HG02938 (cell line): ENCODE data around the gene IL36A.

ENCODE experiments used
- ATAC-seq: cut with Tn5 transposase; IDR thresholded peaks from one replicate; pipeline ENCODE4 v1.9.1; 2021; ENCODE audit warnings: mild to moderate bottlenecking, moderate library complexity; ENCODE audit not compliant: unreplicated experiment

The IL36A gene

DNA sequence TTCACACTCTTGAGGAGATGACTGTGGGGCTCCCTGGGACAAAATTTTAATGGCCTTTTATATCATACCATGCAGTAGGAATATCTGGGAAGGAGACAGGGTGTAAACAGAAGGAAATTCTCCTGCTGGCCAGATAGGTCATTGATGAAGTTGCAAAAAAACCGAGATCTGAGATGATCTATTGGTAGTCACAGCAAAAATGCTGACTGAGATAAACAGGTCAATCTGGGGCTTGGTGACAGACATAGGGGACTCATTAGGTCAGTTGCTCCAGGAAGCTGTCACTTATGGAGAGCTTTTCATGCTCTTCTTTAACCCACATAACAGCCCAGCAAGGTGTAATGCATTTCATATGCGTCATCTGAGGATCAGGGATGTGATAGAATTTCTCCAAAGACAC lies 2.6 kb upstream of the IL36A start:
- ATAC-seq, result no peak

DNA sequence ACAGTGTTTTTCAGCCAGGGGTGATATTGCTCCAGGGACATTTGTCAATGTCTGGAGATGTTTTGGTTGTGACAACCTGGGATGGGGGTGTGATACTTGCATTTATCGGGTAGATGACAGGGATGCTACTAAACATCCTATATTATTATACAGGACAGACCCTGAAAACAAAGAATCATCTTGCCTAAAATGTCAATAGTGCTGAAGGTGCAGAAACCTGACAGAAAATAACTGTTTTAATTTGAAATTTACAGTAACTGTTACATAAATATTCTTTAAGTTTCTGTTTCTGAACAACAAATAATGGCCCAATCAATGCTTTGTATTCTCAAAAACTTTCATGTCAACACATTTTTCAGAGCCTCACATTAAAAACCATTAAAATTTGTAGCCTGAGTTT lies 2.0 kb downstream of the IL36A start:
- no peak for ATAC-seq

DNA sequence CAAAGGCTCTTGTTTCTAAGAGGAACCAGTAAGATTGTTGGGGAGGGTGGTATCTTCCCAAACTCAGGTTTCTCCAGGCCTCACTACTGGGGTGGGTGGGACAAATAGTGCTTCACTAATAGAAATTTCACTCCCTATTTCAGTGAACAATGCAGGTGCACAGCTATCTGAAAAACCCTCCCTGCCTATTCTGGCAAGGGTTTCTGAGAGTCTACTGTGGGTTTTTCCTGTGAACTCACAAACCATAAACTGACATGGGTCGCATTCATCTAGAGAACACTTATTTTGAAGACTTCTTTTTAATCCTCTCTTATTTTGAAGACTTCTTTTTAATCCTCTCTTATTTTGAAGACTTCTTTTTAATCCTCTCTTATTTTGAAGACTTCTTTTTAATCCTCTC lies 4.4 kb downstream of the IL36A start:
- ATAC-seq, result no peak

DNA sequence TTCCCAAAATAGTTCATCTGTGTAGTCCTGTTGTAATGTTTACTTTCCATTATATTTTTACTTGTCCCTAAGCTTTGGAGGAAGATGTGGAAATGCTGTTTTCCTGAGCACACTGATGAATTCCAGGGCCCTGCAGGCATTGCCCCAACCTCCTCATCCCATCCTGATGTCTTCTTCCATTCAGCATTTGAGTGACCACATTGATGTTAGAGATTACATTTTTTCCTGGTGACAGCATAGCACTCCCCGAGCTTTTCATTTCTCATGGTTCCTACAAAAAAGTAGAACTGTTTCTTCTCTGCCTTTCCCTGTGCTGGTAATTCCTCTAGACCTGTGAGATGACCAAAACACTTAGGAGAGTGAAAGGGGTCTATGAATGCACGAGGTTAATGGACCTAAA lies 4.8 kb downstream of the IL36A start:
- no peak for ATAC-seq

DNA sequence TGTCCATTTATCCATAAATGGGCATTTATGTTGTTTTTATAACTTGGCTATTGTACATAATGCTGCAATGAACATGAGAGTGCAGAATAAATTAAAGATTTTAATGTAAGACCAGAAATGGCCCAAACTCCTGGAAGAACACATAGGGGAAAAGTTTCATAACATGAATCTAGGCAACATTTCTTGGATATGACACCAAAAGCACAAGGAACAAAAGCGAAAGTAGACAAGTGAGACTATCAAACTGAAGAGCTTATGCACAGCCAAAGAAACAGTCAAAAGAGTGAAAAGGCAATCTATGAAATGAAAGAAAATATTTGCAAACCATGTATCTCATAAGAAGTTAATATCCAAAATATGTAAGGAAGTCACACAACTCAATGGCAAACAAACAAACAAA lies 5.8 kb downstream of the IL36A start:
- ATAC-seq, result no peak

DNA sequence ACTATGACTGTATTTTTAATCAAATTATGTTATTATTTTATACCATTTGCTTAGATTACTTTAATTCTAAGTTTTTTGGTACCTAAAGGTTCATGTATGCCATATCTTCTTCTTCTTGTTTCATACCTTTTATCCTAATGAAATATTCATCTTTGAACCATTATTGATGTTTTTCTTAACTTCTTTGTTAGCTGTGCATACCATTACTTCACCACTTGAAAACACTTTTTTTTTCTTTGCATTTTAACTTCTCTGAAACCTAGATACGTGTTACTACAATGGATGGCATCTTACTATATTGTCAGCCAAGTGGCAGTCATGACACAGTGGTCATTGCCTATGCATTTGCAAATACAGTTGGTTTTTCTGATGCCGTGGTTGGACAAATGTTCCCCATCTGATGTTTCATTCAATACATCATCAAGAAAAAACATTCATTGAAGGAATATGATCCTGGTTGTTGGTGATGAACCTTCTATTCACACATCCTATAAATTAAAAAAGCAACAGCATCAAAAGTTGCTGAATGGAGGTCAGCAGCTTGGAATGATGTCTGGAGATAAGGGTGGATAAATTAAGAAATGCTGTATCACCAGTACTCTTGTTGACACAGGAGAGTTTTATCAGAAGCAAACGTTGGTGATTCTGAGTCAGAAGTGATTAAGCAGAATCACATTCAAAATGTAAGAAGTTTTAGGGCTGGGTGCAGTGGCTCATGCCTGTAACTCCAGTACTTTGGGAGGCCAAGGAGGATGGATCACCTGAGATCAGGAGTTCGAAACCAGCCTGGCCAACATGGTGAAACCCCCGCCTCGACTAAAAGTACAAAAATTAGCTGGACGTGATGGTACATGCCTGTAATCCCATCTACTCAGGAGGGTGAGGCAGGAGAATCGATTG lies 7.4 kb downstream of the IL36A start:
- no peak for ATAC-seq

DNA sequence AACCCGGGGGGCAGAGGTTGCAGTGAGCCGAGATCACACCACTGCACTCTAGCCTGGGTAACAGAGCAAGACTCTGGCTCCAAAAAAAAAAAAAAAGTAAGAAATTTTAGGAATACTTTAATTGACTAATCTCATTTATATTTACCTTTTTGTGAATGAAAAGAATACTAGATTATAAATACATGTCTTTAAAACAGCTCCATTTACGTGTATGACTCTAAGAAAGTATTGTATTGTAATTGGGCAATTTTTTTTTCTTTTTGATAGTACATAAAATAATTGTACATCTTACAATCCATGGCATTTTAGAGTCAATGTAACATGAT lies 8.0 kb downstream of the IL36A start:
- ATAC-seq, result no peak

DNA sequence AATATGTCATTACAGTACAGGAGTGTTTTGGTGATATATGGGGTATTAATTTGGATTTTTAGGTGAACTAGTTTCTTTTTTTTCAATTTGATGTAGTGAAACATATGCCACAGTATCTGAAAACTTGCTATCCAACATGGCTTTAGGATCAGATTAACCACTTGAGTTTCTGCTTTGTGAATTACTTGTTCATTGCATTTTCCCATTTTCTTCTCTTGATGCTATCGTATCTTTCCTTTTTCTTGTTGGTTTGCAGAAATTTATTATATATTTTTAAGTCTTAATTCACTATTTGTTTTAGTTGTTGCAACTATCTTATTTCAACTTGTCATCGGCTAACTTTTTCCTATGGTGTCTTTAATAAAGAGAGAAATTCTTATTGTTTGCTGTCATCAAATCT lies 8.8 kb downstream of the IL36A start:
- ATAC-seq, result no peak

DNA sequence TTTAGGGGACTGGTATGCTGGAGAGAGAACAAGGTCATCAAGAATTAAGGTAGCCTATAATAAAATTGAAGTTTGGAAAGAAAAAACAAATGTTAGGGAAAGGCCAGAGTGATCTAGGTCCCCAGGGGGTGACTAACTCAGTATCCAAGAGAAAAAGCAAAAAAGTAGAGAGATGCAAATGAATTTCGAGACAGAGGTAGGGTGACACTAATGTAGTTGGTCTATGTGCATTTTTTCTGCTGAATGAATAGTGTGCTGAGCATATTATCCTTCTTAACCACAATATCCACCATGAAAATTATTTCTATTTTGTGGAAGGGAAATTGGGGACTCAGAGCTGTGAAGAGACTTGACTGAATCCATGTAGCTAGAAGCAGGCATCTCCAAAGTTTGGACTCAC lies 9.8 kb downstream of the IL36A start:
- ATAC-seq, result no peak

DNA sequence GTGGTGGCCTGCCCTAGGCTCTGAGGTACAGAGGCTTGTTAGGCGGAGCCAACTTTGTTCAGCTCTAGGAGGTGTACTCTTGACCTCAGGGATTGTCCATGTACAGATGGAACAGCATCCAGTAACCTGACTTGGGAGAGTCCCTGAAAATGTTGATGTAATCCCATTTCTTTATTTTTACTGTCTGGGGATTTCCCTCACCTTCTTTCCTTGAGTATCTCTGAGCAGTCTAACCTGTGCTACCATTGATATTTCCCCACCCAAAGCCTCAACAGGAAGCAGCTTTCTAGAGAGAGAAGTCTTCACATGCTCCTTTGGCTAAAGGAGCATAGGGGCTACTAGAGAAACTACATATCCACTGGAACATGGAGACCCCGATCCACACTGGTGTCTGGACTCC lies 10.4 kb downstream of the IL36A start:
- no peak for ATAC-seq

DNA sequence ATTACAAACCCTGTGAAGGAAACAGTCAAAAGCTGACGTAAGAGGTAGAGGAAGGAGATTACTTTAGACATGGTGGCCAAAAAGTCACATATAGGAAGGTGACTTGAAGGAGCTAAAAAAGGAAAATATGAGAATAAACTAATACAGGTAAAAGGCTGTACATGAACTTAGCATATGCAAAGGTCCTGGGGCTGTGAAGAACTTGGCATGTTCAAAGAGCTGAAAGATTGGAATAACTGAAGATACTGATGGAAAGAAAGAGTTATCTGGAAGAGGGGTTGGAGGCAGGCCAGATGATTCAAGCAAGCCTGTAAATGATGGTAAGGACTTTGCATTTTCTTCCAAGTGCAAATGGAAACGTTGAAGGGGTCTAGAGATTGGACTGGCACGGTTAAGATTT lies 13.2 kb downstream of the IL36A start:
- no peak for ATAC-seq

DNA sequence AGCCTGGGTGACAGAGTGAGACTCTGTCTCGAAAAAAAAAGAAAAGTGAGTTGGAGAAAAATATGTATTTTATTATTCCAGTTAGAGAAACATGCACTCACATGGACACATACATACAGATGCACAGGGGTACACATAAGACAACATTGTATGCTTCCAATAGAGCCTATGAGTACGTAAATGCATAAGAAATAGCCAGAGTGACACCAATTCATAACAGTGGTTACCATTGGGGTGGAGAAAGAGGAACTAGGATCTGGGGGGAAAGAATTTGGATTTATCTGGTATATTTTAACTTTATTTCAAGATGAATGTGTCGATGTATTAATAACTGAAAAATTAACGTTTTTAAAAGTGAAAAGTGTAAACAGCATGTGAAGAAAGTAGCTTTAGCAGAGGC lies 16.1 kb downstream of the IL36A start:
- ATAC-seq, result no peak

DNA sequence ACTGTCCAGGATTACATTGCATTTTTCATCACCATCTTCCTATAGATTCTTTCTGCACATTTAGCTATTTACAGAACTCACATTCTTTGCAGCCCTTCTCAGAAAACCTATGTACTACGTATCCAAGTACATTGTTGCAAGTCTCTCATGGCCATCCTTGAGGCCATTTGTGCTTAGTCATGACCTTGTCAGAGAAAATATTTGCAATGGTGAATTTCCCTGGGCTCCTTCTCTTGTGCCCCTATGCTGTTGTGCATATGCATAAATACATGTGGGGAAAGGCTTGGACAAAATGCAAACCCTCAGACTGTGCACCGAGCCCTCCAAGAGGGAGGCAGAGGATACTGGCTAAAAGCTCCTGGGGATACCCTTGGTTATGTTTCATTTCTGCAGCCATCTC lies 19.5 kb downstream of the IL36A start:
- ATAC-seq, result no peak

DNA sequence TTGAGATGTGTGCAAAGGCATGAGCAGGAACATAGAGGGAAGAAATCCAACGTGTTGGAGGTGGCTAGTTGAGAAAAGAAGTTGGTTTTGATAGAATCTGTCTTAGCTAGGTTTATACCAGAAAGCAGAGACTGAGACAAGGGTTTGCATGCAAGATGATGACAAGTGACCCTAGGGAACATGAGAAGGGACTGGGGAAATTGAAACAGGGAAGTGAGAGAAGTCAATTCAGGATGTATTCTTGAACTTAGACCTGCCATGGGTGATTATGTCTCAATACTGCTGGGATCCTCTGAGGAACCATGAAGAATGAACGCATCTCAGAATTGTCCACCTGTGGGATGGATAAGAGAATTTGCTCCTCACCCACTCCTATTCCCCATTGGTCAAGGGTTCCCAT lies 20.5 kb downstream of the IL36A start:
- ATAC-seq, result no peak

DNA sequence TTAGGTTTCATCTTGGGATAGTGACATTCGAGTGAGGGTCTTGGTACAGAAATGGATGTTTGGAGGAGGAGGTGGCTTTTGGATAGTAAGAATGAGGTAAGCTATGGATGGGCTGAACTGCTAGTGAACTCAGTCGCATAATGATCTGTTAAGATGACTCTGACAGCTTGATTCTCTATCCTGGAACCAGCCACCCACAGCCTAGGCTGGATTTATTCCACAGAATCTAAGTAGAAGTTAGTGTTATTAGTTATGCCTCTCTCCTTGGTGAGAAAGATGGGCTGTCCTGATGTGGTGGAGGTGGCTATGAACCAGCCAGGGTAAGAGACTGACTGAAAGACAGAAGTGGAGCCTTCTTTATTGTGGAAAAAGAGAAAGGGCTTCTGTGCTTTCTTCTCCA lies 22.4 kb downstream of the IL36A start:
- no peak for ATAC-seq

DNA sequence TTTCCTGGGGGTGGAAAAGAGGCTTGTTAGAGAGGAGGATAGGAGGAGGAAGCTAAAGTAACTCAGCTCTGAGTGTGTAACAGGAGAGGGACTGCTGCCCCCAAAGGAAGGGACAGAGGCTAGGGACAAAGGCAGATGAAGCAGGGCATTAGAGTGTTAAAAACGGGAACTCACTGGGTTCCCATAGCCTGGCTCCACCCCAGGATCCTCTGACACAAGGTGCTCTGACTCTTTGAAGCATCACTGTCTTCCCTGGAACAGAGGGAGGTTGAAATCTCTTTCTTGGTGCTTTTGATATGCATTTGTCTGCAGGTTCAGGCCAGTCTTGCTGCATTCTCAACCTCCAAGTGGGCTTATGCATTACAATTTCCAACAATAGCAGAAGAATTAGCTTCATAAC lies 22.9 kb downstream of the IL36A start:
- no peak for ATAC-seq

DNA sequence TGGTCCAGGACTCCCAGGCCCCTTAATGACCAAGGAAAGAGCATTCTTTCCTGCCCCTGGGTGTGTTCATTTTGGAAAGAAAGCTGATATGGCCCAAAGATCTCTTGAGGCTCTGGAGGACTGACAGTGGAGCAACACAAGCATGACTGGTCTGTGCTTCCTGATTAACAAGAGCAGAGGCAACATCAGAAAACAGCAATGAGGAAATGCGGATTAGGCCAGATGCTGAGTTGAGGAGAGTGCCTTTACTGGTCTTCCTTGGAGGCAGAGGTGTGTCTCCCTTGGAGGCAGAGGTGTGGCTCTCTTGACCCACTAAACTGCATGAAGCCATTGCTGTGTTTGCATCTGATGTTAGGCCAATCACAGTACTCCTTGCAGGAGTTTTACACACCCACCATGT lies 27.5 kb downstream of the IL36A start:
- no peak for ATAC-seq

DNA sequence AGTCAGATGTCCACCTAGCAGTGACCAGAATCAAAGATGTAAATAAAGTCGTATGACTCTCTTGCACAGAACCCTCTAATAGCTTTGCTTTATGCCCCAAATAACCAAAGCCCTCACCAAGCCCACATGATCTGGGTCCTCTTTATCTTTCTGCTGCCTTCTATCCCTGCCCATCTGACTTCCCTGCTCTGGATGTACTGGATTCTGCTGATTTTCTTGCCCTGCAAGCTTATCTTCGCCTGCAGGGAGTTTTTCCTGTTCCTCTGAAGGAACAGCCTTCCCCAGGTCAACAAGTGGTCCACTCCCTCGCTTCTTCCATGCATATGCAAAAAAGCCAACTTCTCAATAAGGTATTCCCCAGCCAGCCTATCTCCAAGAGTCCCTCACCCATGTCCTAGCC lies 28.8 kb downstream of the IL36A start:
- no peak for ATAC-seq

DNA sequence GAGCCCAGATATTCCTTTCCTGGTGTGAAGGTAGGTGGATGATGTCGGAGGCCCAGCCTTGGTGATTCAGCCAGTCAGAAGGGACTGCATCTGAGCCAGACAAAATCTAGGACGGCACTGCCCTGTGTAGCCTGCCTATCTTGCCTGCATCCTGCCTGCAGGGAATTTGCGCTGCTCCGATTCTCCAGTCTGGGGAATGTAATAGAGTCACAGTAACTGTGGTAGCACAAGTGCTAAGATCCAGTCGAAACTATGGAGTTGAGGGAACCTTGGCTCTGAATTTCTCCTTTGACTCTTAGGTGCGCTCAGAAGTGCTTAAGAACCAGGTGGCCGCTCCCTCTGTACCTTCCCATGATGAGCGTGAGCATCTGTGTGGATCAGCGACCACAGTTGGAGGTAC lies 31.5 kb downstream of the IL36A start:
- ATAC-seq, result no peak

DNA sequence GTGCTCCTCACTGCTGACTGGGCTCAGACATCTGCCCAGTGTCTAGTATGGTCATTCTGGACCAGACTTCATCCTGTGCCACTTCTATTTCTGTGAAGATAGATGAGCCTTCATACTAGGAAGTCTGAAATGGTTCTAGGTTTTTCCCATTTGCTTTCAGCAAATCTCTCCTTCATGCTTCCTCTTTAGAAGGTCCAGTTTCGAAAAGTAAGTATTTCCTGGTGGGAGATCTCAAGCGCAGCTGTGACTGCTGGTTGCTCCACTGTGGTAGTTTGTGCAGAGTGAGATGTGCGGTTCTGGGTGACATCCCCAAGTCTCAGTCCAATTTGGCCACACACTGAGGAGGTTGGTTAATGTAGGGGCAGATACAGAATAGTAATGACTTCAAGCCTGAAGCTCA lies 33.0 kb downstream of the IL36A start:
- no peak for ATAC-seq

DNA sequence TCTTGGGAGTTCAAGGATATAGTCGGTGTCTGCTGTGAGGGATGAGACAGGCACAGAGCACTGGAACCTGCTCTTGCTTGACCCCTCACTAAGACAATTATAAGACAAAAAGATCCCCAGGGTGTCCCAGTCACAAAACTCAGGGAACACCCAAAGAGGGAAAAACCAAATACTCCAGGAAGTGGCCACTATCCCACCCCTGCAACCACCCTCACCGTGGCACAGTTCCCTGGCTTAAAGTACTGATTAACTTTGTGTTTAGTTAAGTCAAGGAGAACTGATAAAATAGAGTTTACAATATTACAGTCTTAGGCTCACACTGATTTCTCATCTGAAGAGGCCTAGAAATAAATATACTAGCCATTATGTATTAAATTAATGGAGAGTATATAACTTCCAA lies 33.9 kb downstream of the IL36A start:
- no peak for ATAC-seq

DNA sequence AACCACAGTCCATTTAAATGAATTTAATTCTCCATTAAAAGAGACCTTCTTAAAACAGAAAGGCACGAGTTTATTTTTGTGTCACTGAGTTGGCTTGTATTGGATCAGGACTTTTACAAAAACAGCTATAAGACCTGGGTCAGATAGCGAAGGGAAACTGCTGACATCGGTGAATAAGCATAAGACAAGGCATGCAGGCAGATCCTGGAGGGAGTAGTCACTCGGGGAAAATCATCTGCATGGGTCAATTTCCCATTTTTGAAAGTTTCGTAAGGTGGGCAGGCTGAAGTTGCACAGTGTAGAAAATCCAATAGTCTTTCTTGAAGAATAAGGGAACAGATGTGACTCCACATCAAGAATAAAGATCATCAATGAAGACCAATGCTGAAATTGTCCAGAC lies 34.5 kb downstream of the IL36A start:
- ATAC-seq, result no peak

DNA sequence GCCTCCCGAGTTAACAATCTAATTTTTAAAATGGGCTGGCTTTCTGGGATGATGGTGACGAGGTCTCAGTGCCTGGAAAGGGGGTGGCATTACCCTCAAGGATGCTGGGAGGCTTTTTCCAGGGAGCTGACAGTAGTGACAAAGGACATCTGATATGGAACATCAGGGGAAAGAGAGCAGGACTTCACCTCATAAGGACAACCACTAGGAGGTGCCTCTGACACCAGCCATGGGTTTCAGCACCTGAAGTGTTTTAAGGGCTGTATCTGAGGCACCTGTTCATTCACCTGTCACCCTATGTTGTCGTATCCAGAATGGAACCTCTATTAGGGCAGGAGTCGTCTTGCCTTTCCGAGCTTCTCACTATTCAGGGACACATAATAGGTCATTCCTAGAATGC lies 36.6 kb downstream of the IL36A start:
- no peak for ATAC-seq
